ENCODE data around the gene NUMA1. TPM values are rescaled to one million over a fixed set of nuclear protein-coding genes. Genes with fewer than 3 reads are reported as not detected.

Gene NUMA1
- polyA plus RNA-seq, 1 donor: 215 TPM

DNA sequence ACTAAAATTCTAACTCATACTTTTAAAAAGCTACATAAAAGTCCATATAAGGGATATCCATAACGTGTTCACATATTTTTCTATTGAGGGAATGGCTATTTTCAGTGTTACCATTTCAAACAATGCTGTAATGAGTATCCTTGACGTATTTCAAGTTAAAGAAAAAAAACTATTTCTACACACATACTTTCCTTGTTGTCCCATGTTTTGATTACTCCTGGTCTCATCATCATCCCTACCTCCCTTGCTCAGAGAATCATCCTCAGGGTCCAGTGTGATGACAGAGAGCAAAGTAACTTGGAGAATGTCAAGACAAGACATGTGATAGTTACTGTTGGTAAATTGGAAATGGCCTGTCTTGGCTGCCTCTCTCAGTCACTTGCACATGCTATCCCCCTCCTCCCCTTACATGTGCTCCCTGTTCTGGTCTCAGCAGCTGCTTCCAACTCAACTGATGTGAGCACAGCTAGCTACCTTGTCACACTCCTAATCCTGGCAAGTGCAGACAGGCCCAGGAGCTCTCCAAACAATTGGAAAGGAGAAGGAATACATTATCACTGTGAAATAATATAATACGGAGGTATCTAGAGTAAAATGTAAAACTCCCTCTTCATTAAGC is 21.8 kb downstream of the NUMA1 start:
- DNase-seq: no peak

GRCh38 chr11:72048766-72049460 is 31.4 kb downstream of the NUMA1 start:
- no peak for DNase-seq

GRCh38 chr11:72045849-72046248 is 34.5 kb downstream of the NUMA1 start:
- DNase-seq: no peak

DNA sequence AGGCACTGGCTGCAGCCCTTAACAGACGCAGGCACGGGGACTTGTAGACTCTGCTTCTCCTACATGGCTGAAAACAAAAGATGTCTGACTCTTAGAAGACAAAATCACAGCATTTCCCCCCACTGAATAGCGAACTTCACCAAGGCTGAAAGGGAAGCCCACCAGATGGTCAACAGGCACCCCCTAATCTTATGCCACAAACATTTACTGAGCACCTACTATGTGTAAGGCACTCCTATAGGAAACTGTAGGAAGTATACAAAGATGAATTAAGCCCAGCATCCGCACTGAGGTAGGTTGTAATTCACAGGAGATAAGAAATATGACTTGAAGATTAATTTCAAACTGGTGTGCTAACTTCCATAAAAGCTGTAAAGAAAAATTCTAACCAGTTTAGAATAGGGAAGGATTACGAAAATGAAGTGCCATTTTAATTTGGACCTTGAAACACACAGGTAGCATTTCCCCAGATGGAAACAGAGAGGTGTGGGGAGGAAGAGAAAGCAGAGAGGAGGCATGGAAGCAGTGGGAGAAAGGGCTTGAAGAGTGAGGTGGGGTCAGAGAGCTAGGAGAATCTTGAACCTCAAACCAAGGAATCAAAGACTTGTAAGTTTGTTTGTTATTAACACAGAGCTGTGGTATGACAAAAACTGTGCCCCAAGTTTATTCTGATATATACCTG is 38.1 kb downstream of the NUMA1 start:
- DNase-seq: no peak

DNA sequence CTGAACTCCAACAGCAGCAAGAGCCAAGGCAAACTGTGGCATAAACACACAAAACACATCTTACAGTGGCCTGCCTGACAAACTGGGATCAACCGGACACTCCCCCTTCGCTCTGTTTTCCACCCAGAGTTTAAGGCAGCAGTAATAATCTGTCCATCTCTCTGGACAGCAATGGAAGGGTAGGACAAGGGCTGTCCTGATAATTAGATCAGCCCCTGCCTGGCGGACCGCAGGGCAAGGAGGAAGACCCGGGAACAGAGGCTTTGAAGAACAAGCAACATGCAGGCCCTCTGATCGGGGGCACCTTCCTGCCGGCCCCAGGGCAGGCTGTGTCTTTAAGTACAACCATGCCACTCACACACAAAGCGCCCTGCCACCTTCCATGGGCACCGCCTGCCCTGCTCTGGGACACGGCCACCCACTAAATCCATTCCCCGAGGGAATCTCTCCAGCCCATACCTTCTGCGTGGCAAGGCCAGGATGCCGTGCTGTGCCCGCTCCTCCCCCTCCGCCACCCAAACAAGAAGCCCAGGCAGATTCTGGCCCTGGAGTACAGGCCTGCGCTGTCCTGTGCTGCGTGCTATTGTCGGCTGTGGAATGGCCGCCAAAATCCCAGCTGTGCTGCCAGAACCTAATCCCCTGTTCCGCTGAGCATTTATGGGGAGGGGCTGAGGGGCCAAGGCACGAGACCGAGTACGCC is 38.8 kb downstream of the NUMA1 start:
- peak; percentile 87 for DNase-seq

GRCh38 chr11:72040491-72041363 is 39.6 kb downstream of the NUMA1 start:
- DNase-seq: peak; percentile 97

GRCh38 chr11:72039856-72040401 is 40.4 kb downstream of the NUMA1 start:
- no peak for DNase-seq

DNA sequence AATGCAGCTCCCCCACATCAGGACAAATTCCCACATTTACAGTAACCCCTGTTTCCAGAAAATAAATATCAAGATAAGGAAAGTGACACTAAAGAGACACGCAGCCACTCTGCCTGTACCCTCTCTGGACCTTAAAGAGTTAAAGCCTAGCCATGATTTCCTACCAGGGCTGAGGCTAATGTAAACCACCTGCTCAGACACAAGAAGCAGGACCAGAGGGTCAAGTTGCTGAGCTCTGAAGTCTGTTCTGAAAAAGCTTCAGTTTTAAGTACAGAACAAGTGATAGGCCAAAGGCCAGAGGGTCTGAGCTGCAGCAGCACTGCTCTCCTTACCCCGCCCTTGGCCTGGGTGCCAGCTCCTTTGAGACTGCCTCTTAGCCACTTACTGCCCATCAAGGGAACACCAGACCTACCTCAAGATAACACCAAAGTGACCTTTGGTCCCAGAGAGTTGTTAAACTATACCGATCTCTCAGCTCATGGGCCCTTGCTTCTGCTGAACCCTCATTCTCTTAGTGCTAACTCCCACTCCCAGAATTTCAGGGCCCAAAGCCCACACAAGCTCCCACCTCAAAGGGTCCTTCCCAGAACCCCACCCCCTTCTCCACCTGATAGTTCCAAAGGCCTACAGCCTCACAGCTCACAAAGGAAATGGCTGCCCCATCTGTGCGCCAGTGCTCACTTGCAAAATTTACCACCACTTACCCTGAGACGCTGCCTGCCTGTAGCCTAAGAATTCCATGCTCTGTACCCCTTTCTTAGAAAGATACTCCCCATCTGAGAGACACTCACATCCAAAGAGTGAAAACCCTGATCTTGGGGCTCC is 41.1 kb downstream of the NUMA1 start:
- no peak for DNase-seq

DNA sequence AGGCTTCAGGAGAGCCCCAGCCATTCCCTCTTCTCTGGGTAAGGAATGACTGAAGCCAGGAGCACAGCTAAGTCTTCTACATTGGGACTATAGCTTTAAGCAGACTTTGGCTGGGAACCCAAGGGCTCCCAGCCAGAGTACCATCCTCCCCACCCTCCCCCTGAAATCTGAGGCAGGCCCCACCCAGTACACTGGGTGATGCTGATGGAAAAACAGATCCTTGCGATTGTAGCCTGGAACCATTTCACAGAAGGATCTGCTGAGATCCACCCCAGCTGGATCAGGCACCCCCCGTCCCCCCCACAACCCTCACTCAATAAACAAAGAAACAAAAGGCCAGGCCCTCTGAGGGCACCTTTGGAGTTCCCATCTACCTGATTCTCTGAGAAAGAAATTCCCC is 41.9 kb downstream of the NUMA1 start:
- peak; percentile 79 for DNase-seq

DNA sequence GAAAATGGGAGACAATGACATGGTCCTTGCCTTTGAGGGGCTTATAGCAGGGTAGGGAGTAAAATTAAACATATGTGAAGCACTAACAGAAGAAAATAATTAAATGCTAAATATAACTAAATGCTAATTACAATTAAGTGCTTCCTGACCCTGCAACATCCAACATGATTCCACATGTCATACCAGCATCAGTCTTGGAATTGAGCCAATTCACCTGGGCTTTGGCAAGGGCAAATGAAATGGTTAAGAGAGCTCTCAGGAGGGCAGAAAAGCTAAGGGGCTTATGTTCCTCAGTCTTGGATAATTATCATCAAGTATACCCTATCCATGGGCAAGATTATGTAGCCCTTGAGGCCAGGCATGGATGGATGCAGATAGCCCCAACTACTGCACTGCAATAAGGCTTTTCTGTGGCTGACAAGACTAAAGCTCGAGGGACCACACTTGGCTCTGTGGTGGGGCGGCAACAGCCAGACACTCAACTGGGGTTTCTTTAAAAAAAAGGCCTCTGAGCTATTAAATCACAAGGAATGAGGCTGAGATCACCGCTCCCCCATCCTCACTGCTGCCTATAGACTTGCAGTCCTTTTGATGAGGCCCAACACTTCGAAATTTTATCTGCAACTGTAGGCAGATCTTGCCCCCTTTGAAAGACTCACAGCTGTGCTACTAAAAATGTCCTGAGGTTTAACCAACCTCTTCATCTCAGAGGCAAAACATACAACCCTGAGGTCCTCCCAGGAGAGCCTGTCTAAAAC is 42.6 kb downstream of the NUMA1 start:
- DNase-seq: no peak

GRCh38 chr11:72036687-72037086 is 43.7 kb downstream of the NUMA1 start:
- no peak for DNase-seq

DNA sequence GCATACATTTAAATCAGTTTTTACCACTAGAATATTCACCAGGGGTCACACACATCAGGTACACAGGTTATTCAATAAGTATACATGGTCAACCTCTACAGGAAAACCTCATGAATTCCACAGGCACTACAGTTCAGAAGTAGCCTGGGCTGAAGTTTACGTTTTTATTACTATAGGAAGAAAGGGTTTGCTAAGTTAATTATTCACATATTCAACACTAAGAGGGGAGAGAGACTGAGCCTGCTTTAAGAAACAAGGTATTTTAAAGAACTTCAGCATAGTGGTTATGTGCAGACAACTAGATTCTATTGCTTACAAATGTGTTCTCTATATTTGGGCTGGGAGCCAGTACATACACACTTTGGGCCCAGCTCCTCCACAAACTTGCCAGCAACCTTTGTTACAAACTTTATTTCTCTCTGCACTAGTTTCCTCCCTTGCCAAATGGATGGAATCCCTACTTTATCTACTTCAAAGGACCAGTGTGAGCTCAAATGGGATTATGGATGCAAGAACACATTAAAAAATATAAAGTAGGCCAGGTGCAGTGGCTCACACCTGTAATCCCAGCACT is 49.8 kb downstream of the NUMA1 start:
- no peak for DNase-seq

- no peak for DNase-seq
Measured at GRCh38 chr11:72026090-72026489, 54.3 kb downstream of the NUMA1 start.

DNA sequence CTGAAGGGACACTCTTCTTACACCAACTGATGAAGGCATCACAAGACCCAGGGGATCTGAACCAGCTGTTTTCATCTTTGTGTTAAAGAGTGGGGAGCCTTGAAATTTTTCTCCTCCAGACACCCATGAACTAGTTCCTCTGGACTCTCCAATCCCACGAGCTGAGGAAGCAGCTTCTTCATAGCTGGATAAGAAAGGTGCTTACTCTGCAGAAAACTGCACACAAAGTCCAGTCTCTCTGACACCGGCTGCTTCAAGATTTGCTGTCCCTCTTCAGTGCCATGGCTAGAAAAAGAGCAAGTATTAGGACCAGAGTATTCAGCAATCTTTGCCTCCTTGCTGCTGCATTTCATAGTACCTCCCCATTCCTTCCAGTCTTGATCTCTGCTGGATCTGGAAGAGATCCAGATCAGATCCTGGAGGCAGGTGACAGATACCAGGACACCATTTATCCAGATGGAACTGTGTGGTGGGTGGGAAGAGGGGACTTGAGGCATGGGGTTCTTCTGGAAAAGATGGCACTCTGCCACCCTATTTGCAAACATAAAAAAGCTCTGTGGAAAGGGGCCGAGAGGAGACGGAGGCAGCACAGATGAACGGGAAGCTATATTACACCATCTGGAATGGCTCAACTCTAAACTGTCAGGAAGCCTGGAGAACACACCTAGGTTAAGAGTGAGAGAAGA is 56.1 kb downstream of the NUMA1 start:
- no peak for DNase-seq

DNA sequence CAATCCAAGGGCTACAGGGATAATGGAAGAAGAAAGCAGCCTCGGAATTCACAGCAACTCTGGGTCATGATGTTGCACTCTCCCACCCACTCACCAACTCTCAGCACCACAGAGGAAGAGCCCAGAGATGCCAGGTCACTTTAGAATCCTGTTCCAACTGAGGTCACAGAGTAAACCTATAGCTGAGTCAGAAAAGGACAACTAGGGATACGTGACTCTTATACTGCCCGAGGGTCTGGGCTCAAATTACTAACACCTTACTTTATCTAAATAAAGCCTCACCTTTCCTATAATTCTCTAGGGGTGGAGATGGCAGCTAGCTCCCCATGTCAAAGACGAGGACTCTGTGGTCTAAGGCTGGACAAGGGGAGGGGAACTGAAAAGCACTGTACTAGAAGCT is 57.0 kb downstream of the NUMA1 start:
- no peak for DNase-seq

GRCh38 chr11:72018171-72018570 is 62.2 kb downstream of the NUMA1 start:
- DNase-seq: no peak

DNA sequence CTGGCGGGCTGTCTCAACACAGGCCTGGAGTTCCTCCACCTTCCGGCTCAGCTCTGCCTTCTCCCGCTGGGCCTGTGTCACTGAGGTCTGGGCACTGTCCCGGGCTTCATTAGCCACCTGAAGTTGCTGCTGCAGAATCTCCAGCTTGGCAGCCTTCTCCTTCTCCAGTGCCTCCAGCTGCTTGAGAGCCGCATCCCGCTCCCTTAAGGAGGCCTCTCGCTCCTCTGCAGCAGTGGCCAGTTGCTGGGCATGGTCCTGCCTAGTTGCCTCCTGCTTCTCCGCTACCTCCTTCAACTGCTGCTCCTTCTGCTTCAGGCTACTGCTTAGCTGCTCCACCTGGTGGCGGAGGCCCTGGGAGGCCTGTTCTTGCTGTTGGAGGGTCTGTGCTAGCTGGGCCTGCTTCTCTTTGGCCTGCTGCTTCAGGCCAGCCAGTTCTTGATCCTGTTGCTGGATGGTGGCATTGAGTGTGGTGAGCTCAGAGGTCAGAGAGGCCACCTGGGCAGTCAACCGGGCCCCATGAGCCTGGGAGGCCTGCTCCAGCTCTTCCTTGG is 64.8 kb downstream of the NUMA1 start:
- DNase-seq: no peak

GRCh38 chr11:72014761-72015320 is 65.5 kb downstream of the NUMA1 start:
- DNase-seq: no peak

Measured in hindlimb muscle (tissue), 1 donor.